Measurements from ENCODE around the gene EHD1. TPM values are rescaled to one million over a fixed set of nuclear protein-coding genes. Genes with fewer than 3 reads are reported as not detected.

Gene EHD1
- total RNA-seq, 1 donor from 2014 or later = 106 TPM

DNA sequence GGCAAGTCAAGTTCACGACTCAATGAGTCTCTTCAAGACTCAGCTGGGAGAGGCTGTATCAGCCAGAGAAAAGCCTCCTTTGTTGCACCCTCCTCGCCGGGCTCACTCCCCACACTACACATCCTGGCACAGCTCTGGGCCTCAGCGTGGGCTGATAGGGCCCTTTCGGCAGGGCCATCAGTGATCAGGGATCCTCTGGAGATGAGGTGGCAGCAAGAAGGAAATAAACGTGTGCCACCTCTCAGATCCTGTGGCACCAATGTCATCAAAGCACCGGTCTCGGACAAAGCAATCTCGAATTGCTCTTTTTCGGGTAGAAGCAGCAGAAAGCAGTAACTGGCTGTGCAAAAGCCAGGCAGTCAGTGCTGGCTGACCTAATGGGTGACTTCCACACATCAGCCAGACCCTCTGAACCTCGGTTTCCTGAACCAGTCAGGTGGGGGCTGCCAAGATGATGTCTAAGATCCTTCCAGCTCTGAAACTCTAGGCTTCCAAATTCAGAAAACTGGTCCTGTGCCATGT is 2.1 kb downstream of the EHD1 start:
- intact Hi-C loops (cut with micrococcal nuclease) = loop anchor here (10.0 kb wide), 1 partner anchor 131 kb away; the partner anchor contains the start of gene RASGRP2

DNA sequence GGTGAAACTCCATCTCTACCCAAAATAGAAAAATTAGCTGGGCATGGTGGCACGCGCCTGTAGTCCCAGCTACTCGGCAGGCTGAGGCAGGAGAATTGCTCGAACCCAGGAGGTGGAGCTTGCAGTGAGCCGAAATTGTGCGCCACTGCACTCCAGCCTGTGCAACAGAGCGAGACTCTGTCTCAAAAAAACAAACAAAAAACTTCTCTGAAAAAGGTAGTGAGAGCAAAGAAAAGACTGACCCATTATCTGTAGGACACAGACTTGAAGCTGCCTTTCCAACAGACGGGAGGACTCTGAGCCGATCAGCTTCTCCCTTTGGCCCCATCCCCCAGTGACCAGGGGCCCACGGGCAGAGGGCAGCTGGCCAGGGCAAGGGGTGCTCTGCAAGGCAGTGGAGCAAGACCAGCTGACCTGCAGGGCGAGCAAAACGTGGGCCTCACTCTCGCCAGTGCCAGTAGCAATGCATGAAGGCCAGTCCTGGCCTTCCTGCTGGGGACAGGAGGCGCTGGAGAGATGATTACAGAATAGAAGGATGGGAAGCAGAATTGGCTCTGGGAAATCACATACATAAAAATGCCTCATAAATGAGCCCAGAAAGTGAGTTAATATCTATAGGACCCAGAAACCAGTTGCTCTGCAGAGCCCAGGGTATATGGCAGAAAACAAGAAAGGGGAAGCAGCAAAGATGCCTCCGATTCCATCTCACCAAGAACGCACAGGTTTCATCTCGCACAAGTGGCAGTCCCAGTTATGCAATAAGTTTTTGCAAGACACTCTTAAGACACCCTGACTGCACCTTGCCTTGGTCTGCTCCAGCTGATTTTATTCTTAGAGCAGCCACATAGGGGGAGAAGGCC is 2.8 kb downstream of the EHD1 start:
- intact Hi-C loops (cut with micrococcal nuclease) = loop anchor here (10.0 kb wide), 1 partner anchor 131 kb away; the partner anchor contains the start of gene RASGRP2

DNA sequence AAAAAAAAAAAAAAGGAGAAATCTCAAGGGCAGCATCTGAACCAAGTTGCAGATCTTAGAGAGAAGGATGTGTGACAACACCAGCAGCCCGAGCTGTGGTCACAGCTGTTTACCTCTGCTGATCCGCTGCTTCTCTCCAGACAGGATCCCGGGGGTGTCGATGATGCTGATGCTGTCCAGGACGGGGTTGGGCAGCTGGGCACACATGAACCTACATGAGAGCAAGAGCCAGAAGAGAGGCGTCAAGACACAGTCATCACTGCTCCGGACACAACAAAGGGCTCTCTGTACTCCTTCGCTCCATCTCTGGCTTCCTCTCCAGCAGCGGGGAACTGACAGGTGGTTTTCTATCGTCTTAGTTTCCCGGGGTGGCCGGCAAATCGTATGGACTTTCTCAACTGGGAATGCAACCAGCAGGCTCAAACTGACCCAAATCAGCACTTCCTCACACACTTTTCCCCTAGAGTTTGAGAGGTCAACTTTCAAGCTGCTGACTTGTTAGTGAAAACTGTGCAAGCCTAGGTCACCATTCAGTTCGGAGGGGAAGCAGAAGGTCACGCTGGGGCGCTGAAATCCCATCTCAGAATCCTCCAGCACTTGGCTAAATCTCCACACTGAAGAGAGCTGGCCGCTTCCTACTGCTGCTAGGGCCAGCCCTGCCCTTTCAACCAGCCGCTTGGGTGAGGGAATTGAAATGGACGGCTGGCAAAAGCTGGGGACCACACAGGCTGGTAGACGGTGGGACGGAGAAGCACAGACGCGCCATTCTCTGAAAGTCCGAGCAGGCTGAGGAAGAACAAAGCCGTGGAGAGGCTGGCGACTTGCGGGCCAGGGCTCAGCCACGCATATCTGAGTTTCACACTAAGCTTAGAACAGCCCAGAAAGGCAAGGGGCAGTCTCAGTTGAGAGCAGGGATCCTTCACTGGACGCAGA is 3.8 kb downstream of the EHD1 start:
- intact Hi-C loops (cut with micrococcal nuclease) = loop anchor here (10.0 kb wide), 1 partner anchor 130 kb away; the partner anchor contains the start of gene RASGRP2

DNA sequence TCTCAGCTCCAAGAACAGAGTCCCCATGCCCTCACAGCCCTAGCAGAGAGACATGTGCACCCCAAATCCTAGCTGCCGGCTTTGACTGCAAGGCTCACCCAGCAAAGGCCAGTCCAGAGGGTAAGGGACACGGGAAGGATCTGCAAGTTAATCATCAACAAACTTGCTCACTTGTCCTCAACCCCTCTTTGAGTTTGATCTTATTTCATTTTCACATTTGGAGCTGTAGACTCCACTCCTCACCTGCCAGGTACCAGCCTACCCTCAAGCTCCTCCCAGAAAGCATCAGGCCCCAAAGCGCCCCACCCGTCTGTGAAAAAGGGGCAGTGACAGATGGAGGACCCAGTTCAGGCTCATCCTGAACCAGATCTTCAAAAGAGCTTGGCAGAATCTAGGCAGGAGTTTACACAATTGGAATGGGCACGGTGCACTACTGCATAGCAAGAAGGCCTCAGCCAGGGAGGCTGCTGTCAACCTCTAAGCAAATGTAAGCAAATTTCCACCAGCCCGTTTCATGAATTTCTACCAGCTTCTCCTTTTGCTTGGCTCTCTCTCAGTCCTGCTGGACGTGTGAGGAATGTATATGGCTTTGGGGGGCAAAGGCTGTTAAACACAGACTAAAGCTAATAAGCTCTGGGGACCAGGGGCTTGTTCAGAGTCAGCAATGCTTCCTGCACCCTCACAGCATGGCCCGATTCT is 5.5 kb downstream of the EHD1 start:
- intact Hi-C loops (cut with micrococcal nuclease) = loop anchor here (10.0 kb wide), 1 partner anchor 128 kb away; the partner anchor contains the start of gene RASGRP2

GRCh38 chr11:64871492-64871891 is 6.9 kb downstream of the EHD1 start:
- intact Hi-C loops (cut with micrococcal nuclease) = loop anchor here (10.0 kb wide), 1 partner anchor 127 kb away; the partner anchor contains the start of gene RASGRP2

GRCh38 chr11:64870893-64871466 is 7.4 kb downstream of the EHD1 start:
- intact Hi-C loops (cut with micrococcal nuclease) = loop anchor here (10.0 kb wide), 1 partner anchor 126 kb away; the partner anchor contains the start of gene RASGRP2

DNA sequence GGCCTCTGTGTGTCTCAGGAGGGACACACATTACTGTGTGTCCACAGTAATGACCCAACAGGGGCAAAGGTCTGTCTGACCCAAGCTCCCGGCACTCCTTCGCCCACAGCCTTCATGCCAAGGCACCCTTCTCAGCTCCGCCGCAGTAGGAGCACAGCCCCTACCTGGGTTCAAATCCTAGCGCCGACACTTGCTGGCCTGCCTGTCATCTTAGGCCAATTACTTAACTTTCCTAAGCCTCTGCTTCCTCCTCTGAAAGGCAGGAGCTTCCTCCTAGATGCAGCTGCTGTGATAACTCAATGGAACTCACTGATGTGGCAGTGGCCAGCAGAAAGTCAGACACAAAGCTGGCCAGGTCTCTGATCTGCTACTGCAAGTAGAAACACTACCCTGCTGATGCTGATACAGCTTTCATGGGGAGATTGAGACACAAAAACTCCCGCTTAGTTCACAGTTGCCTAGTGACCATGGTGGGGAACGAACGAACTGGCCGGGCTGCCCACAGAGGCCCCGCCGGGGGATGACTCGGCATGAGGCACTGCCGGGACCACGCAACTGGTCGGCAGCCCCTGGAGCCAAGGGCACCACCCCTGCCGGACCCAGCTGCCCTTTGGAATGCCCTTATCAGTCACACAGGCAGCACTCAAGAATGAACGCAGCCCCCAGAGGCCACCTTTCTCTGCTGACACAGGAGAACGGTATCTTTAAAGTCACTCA is 8.1 kb downstream of the EHD1 start:
- intact Hi-C loops (cut with micrococcal nuclease) = loop anchor here (10.0 kb wide), 1 partner anchor 126 kb away; the partner anchor contains the start of gene RASGRP2

DNA sequence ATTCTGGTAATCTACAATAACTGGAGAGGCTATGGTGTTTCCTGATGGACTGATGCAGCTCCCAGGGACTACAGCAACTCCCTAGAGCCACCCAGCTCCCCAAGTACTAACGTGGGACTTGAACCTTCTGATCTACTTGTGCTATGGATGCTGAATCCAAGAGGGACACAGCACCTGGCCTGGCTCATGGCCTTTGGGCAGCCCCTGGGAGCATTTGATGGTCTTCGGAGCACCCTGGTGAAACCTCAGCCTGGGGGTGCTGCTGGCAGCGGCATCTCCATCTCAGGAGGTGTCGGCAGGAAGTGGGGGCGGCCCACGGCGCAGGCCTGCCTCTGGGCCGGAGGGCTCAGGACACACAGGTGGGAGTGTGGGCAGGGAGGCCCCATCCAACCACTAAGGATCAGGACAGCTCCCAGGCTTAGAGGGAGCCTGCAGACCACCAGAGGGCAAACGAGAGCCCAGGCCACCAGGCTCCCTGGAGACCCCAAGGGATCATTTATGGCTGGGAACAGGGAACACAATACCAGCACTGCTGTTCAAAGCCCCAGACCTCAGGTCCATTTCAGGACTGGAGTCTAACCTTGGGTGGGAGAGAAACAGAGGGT is 8.7 kb downstream of the EHD1 start:
- intact Hi-C loops (cut with micrococcal nuclease) = loop anchor here (10.0 kb wide), 1 partner anchor 125 kb away; the partner anchor contains the start of gene RASGRP2

DNA sequence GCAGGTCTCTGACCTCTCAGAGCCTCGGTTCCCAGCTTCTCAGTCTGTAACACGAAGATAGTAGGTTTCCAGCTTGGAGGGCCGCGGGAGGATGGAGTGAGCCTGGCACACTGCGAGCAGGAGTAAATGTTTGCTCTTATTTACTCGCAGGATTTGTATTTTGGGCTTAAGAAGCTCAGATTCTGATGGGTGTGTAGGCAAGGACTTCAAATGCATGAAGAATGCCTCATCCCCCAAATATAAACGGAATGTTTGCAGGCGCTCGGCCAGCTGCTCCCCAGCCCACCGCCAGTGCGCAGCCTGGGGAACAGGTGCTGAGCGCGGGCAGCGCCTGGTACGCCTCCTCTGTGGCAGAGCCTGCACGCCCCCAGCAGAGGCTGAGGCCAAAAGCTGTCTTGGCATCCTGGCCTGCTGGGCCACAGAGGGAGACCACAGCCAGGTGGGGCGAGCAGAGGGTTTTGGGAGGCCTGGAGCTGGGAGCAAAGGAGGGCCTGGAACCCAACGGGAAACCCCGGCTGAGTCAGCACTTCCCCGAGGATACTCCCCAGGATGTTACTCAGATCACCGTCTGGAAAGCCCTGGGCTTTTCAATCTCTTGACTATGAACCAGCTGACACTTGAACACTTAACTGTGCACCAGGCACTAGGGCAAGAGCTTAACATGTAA is 9.4 kb downstream of the EHD1 start:
- intact Hi-C loops (cut with micrococcal nuclease) = no loop called here

GRCh38 chr11:64867748-64868462 is 10.5 kb downstream of the EHD1 start:
- intact Hi-C loops (cut with micrococcal nuclease) = no loop called here

- intact Hi-C loops (cut with micrococcal nuclease) = no loop called here
These were observed 12.3 kb downstream of the EHD1 start for GRCh38 chr11:64866173-64866491.

DNA sequence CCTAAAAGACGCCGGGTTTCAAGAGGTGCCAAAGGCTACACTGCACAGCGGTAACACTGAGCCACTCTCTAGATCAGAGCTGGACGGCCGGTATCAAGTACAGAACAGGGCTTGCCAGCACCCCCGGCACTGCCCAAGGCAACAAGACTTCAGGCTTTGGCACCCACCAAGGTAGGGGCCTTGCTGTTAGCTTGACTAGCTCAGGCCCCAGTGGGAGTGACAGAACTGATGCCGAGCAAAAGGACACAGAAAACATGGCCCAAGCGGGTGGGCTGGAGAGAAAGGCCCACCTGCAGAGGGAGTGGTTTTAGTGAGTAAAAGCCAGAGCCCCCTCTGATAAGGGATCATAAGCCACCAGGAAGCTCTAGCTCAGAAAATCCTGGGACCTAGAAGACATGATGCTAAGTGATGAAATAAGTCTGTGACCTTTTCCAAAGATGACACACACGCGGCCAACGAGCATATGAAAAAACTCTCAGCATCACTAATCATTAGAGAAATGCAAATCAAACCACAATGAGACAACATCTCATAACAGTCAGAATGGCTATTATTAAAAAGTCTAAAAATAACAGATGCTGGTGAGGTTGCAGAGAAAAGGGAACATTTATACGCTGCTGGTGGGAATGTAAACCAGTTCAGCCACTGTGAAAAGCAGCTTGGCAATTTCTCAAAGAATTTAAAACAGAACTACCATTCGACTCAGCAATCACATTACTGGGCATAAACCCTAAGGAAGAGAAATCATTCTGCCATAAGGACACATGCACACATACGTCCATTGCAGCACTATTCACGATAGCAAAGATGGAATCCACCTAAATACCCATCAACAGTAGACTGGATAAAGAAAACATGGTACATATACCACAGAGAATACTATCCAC is 12.9 kb downstream of the EHD1 start:
- intact Hi-C loops (cut with micrococcal nuclease) = no loop called here

- intact Hi-C loops (cut with micrococcal nuclease) = no loop called here
These were observed 13.7 kb downstream of the EHD1 start for GRCh38 chr11:64864473-64865285.

GRCh38 chr11:64864135-64864472 is 14.3 kb downstream of the EHD1 start:
- intact Hi-C loops (cut with micrococcal nuclease) = no loop called here

GRCh38 chr11:64863391-64864060 is 14.9 kb downstream of the EHD1 start:
- intact Hi-C loops (cut with micrococcal nuclease) = no loop called here

DNA sequence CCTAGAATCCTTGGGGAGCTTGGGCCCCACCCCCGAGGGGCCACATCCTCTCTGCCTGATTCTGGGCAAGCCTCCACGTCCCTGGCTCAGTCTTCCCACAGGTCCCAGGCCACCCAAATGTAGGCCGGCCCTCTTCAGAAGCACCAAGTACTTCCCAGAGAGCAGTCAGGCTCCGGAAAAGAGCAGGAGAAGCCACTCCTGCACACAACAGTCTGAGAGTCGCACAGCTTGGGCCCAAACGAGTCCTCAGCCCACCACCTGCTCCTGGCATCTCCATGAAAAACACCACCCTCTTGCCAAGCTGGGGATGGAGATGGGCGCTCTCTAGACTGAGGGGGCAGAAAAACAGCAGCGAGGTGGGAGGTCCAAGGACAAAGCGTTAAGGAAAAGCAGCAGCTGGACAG is 15.4 kb downstream of the EHD1 start:
- intact Hi-C loops (cut with micrococcal nuclease) = no loop called here
